OCI-LY7 (cell line): ENCODE measurements around the gene XIST. TPM values are rescaled to one million over a fixed set of nuclear protein-coding genes. Genes with fewer than 3 reads are reported as not detected.
"Not testable (repeated sequence)": the region's sequence is repeated elsewhere in the genome, so short reads cannot be mapped to it uniquely, and the experiment has no call there.

ENCODE experiments used
- BruUV-seq: library from RNA; stranded (reverse); fragments of 400-500 nt; replicated peaks from 2 replicates; lab custom pipeline; 2021; lab: Mats Ljungman, UMichigan
- CTCF ChIA-PET: fragments of 300-600 bp; sonication (Branson Sonifier 250); formaldehyde crosslinking; loops from one replicate; lab custom pipeline; 2022; ENCODE audit warnings: antibody characterized with exemption; ENCODE audit not compliant: unreplicated experiment; lab: Charles Lee
- POLR2A ChIA-PET: fragments of 300-600 bp; sonication (Branson Sonifier 250); formaldehyde crosslinking; loops from one replicate; lab custom pipeline; 2022; ENCODE audit warnings: antibody characterized with exemption; lab: Charles Lee
- DNase-seq: peaks from one replicate; pipeline ENCODE4 v3.0.0-alpha.2; 2015; ENCODE audit warnings: low spot score
- H2AFZ ChIP-seq: fragments of 200-600 bp; sonication (generic), shearing (Covaris generic); 2 replicates; pipeline ENCODE4 v1.6.1; 2014; ENCODE audit warnings: mild to moderate bottlenecking, antibody characterized with exemption, low read length, moderate library complexity
- H3K27ac ChIP-seq: fragments of 200-600 bp; sonication (generic); 2 replicates; pipeline ENCODE4 v1.5.1; 2014; ENCODE audit warnings: mixed run types, low read depth, mild to moderate bottlenecking, moderate library complexity, low read length, inconsistent platforms; ENCODE audit not compliant: poor library complexity, severe bottlenecking
- H3K36me3 ChIP-seq: fragments of 200-600 bp; sonication (generic); 2 replicates; pipeline ENCODE4 v1.6.1; 2014; ENCODE audit warnings: mild to moderate bottlenecking, antibody characterized with exemption, low read length, moderate library complexity, mixed read lengths; ENCODE audit not compliant: insufficient read depth
- H3K4me1 ChIP-seq: fragments of 200-600 bp; sonication (generic); 2 replicates; pipeline ENCODE4 v1.5.1; 2014; ENCODE audit warnings: mild to moderate bottlenecking, low read length; ENCODE audit not compliant: insufficient read depth, poor library complexity, severe bottlenecking
- H3K4me2 ChIP-seq: fragments of 200-600 bp; sonication (generic); 2 replicates; pipeline ENCODE4 v1.6.1; 2014; ENCODE audit warnings: mild to moderate bottlenecking, low read length
- H3K4me3 ChIP-seq: fragments of 200-600 bp; sonication (generic); 2 replicates; pipeline ENCODE4 v1.5.1; 2014; ENCODE audit warnings: mild to moderate bottlenecking, low read depth, low read length; ENCODE audit not compliant: poor library complexity, severe bottlenecking
- H3K79me2 ChIP-seq: fragments of 200-600 bp; sonication (generic); 2 replicates; pipeline ENCODE4 v1.6.1; 2016; ENCODE audit warnings: low read depth, mild to moderate bottlenecking, low read length, moderate library complexity, mixed read lengths; ENCODE audit not compliant: insufficient read depth
- H3K9me2 ChIP-seq: fragments of 200-600 bp; sonication (generic); 2 replicates; pipeline ENCODE4 v1.6.1; 2016; ENCODE audit warnings: mild to moderate bottlenecking, low read length, mixed read lengths; ENCODE audit not compliant: insufficient read depth
- H3K9me3 ChIP-seq: fragments of 200-600 bp; sonication (generic); 2 replicates; pipeline ENCODE4 v1.6.1; 2014; ENCODE audit warnings: mild to moderate bottlenecking, mixed run types, low read length, mixed read lengths
- H4K20me1 ChIP-seq: fragments of 200-600 bp; sonication (generic); 2 replicates; pipeline ENCODE4 v1.6.1; 2014; ENCODE audit warnings: mild to moderate bottlenecking, antibody characterized with exemption, low read length, moderate library complexity, mixed read lengths; ENCODE audit not compliant: insufficient read depth
- CTCF ChIP-seq: fragments of 200-600 bp; sonication (generic); conservative IDR thresholded peaks from 2 replicates; pipeline ENCODE4 v1.5.1; 2014; ENCODE audit warnings: mild to moderate bottlenecking, antibody characterized with exemption, low read length, moderate library complexity, mixed read lengths
- EZH2phosphoT487 ChIP-seq: fragments of 200-600 bp; sonication (generic); IDR thresholded peaks from 2 replicates; pipeline ENCODE4 v1.6.1; 2018; ENCODE audit warnings: low read depth, borderline replicate concordance, mild to moderate bottlenecking, mixed run types, antibody characterized with exemption, low read length, moderate library complexity, mixed read lengths
- intact Hi-C: fragments of 100-400 bp; cut with micrococcal nuclease; formaldehyde crosslinking; loops from one replicate; pipeline ENCODE4 v1.10.0; 2022; ENCODE audit not compliant: unreplicated experiment
- total RNA-seq, 2 experiments: library from RNA; depleted of rRNA in 1 of 2; stranded (reverse); fragments of >200 nt in 1 of 2; shearing (Covaris generic) in 1 of 2; gene quantifications; 2 replicates each; pipeline ENCODE4 v1.2.3, GENCODE V29; 2014 to 2022

Gene XIST
- total RNA-seq, 2 experiments from 2014 or later: not detected

- Histone ChIP-seq H3K4me3 (no peak overlapping the region), H3K9me2 (no peaks in the 10 kb centered on the region), H3K79me2 (no peaks in the 10 kb centered on the region), H3K4me2 (no peak overlapping the region), H4K20me1 (no peaks in the 10 kb centered on the region), H3K27ac (no peak overlapping the region), H2AFZ (no peak overlapping the region), H3K4me1 (no peaks in the 10 kb centered on the region), H3K36me3 (no peaks in the 10 kb centered on the region), H3K9me3 (no peaks in the 10 kb centered on the region)
- ChIA-PET POLR2A (no interaction called here), CTCF (no interaction called here)
- no TSS peak for BruUV-seq
- intact Hi-C loops: no loop called here
- no peak for TF ChIP-seq EZH2phosphoT487
- no peak for TF ChIP-seq CTCF
- no peak for DNase-seq
Observed at GRCh38 chrX:73812256-73812655, 40.3 kb downstream of the XIST start.

DNA sequence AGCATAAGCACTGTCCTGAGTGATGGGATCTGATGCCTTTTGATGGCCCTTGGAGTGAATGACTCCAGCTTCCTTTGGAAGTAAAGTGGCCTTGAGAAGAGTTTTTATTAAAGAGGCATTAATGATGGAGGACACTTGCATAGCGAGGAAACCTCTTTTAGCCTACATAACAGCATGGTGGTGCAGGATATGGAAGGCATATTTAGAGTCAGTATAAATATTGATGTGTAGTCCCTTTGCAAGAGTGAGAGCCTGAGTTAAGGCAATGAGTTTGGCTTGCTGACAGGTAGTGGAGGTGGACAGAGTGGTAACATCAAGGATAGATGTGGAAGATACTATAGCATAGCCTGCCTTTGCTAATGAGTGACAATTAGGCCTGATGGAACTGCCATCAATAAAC, 48.4 kb downstream of the XIST start:
- H3K4me3 ChIP-seq, H3K9me3 ChIP-seq, H3K9me2 ChIP-seq, BruUV-seq, H3K27ac ChIP-seq, DNase-seq, H3K4me2 ChIP-seq, CTCF ChIA-PET, H2AFZ ChIP-seq, intact Hi-C loops, POLR2A ChIA-PET, H3K4me1 ChIP-seq, H4K20me1 ChIP-seq, H3K36me3 ChIP-seq, H3K79me2 ChIP-seq: not testable (repeated sequence)

DNA sequence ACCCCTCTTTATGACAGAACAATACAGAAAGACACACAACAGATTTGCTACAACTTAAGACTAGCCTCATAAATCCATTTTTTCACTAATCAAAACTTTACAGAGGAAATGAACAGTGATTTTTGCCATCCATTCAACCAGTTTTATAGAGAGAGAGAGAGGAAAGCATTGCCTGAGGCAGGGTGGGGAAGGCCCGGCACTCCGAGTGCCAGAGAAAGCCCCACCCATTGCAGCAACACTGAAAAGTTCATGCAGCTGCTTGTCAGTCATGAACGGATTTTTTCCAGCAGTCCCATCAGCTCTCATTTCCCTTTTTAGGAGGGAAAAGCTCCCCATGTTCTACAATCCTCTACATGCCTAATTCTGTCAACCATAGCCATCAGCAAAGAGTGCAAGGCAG, 52.6 kb downstream of the XIST start:
- Histone ChIP-seq H3K4me2 (no peak overlapping the region), H3K4me3 (no peak overlapping the region), H3K4me1 (no peaks in the 10 kb centered on the region), H3K9me2 (no peaks in the 10 kb centered on the region), H4K20me1 (no peaks in the 10 kb centered on the region), H3K9me3 (no peaks in the 10 kb centered on the region), H2AFZ (no peak overlapping the region), H3K79me2 (no peaks in the 10 kb centered on the region), H3K27ac (no peak overlapping the region), H3K36me3 (no peaks in the 10 kb centered on the region)
- TF ChIP-seq EZH2phosphoT487 (no peak), CTCF (no peak)
- DNase-seq: no peak
- POLR2A ChIA-PET: no interaction called here
- BruUV-seq: no TSS peak
- CTCF ChIA-PET: no interaction called here
- intact Hi-C loops: no loop called here

DNA sequence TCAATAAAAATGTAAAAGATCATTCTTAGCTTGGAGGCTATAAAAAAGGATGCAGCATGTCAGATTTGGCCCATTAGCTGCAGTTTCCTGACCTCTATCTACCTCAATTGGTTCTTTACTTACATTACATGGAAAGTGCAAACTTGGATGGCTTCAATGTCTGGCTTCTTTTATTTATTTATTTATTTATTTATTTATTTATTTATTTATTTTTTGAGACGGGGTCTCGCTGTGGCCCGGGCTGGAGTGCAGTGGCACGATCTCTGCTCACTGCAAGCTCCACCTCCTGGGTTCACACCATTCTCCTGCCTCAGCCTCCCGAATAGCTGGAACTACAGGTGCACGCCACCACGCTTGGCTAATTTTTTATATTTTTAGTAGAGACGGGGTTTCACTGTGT, 60.0 kb downstream of the XIST start:
- POLR2A ChIA-PET: interaction anchor here (0.7 to 0.8 kb wide), 2 partner anchors 9 to 1083 kb away, joined by 3 read pairs; no protein-coding TSS in a partner anchor
- H3K9me3 ChIP-seq, H3K4me3 ChIP-seq, H3K4me2 ChIP-seq, H2AFZ ChIP-seq, H3K27ac ChIP-seq, H3K36me3 ChIP-seq, H3K9me2 ChIP-seq, CTCF ChIA-PET, H3K4me1 ChIP-seq, intact Hi-C loops, H4K20me1 ChIP-seq, H3K79me2 ChIP-seq, DNase-seq, BruUV-seq: not testable (repeated sequence)
